GM13977 (cell line): ENCODE results near the gene ADGRL4.
"Not testable (repeated sequence)": the region's sequence is repeated elsewhere in the genome, so short reads cannot be mapped to it uniquely, and the experiment has no call there.

ENCODE experiments used
- DNase-seq: peaks from one replicate; pipeline ENCODE4 v3.0.0; 2012; ENCODE audit warnings: low spot score
- CTCF ChIP-seq: IDR thresholded peaks from 2 replicates; pipeline ENCODE4 v1.5.1; 2012; ENCODE audit warnings: mild to moderate bottlenecking, control low read depth; ENCODE audit not compliant: insufficient read depth; ENCODE audit errors: extremely low read depth, missing control alignments
- in situ Hi-C: fragments of 300-500 bp; cut with MboI; formaldehyde crosslinking; loops from one replicate; pipeline ENCODE4 v1.12.0; 2022; ENCODE audit warnings: low sequenced_read_pairs, low pct_unique_long_range_greater_than_20kb, mixed read lengths, inconsistent platforms; ENCODE audit not compliant: unreplicated experiment

ADGRL4 gene

GRCh38 chr1:78880223-78880622 is 126.3 kb downstream of the ADGRL4 start:
- no peak for DNase-seq
- no peak for TF ChIP-seq CTCF
- in situ Hi-C loops, result no loop called here

GRCh38 chr1:78875986-78876385 is 130.5 kb downstream of the ADGRL4 start:
- in situ Hi-C loops, DNase-seq: not testable (repeated sequence)

GRCh38 chr1:78872801-78873200 is 133.7 kb downstream of the ADGRL4 start:
- in situ Hi-C loops, DNase-seq: not testable (repeated sequence)

- no peak for TF ChIP-seq CTCF
- in situ Hi-C loops, result no loop called here
- DNase-seq, result no peak
Measured at GRCh38 chr1:78871249-78871648, 135.3 kb downstream of the ADGRL4 start.

- no peak for TF ChIP-seq CTCF
- in situ Hi-C loops, result no loop called here
Measured at GRCh38 chr1:78869136-78869535, 137.4 kb downstream of the ADGRL4 start.

GRCh38 chr1:78864175-78864574 is 142.4 kb downstream of the ADGRL4 start:
- in situ Hi-C loops, result no loop called here
- DNase-seq, result no peak
- no peak for TF ChIP-seq CTCF

More at GRCh38 chr1:78869136-78869535, 137.4 kb downstream of the ADGRL4 start:
- no peak for DNase-seq

- no peak for DNase-seq
- in situ Hi-C loops, result no loop called here
- TF ChIP-seq CTCF, result no peak
Measured at GRCh38 chr1:78856096-78856495, 150.4 kb downstream of the ADGRL4 start.

- in situ Hi-C loops, result no loop called here
- peak; percentile 42 for DNase-seq
Measured at GRCh38 chr1:78855258-78855657, 151.3 kb downstream of the ADGRL4 start.

More at GRCh38 chr1:78855258-78855657, 151.3 kb downstream of the ADGRL4 start:
- TF ChIP-seq CTCF, result no peak
